Measurements from ENCODE around the gene MAN1C1. TPM values are rescaled to one million over a fixed set of nuclear protein-coding genes. Genes with fewer than 3 reads are reported as not detected.

Gene MAN1C1
- total RNA-seq, 2 donors from 2014 or later, result 2.2 to 4.3 TPM

DNA sequence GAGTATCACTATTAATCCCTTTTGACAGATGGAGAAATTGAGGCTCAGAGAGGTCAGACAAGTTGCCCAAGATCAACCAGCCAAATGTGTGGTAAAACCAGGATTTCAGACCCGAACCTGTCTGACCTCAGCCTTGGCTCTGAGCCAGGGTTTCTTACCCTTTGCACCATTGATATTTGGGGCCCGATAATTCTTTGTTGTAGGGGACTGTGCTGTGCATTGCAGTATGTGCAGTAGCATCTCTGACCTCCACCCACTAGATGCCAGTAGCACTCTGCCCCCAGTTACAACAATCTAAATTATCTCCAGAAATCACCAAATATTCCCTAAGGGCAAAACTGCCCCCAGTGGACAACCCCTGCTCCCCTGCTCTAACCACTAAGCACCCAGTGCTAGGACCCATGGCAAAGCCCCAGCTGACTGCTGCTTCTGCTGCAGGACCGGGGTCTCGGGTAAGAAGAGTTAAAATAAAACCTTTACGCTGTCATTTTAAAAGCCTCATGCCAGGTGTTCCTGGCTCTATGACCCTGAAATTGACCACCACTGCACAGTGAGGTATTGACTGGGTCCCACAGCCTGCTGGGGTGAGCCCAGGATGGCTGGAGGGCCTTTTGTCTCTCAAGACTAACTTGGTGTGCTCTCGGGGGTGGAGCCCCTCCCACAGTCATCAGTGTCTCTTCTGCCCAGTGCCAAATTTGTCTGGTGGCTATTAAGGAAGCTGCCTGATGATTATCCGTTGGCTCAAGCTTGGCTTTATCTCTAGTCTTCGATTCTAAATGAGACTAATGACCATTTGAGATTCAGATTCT is 5.6 kb upstream of the MAN1C1 start:
- H3K4me1 ChIP-seq (ENCODE audit: control insufficient read depth, insufficient read depth, low read length), result no peaks in the 10 kb centered on the region
- H3K4me3 Mint-ChIP-seq, result no peak overlapping the region
- H3K4me3 ChIP-seq (ENCODE audit: low read length), result no peak overlapping the region
- no peak overlapping the region for H3K9ac ChIP-seq (ENCODE audit: extremely low read depth, low read length, poor library complexity, severe bottlenecking)
- peaks cover 44% of the 10 kb centered on the region for H3K27me3 Mint-ChIP-seq (ENCODE audit: insufficient read depth)
- TF ChIP-seq, protein P1, sequence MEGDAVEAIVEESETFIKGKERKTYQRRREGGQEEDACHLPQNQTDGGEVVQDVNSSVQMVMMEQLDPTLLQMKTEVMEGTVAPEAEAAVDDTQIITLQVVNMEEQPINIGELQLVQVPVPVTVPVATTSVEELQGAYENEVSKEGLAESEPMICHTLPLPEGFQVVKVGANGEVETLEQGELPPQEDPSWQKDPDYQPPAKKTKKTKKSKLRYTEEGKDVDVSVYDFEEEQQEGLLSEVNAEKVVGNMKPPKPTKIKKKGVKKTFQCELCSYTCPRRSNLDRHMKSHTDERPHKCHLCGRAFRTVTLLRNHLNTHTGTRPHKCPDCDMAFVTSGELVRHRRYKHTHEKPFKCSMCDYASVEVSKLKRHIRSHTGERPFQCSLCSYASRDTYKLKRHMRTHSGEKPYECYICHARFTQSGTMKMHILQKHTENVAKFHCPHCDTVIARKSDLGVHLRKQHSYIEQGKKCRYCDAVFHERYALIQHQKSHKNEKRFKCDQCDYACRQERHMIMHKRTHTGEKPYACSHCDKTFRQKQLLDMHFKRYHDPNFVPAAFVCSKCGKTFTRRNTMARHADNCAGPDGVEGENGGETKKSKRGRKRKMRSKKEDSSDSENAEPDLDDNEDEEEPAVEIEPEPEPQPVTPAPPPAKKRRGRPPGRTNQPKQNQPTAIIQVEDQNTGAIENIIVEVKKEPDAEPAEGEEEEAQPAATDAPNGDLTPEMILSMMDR (conservative IDR thresholded peaks at IDR 0.05), result peak; percentile 22
- no peaks in the 10 kb centered on the region for H3K36me3 Mint-ChIP-seq (ENCODE audit: low read depth)
- H3K4me1 Mint-ChIP-seq, result peaks cover 4% of the 10 kb centered on the region
- H3K27ac Mint-ChIP-seq, result no peak overlapping the region
- H3K9me3 ChIP-seq (ENCODE audit: control insufficient read depth, low read length), result no peaks in the 10 kb centered on the region
- no peak overlapping the region for H3K27ac ChIP-seq (ENCODE audit: low read depth, low read length)
- DNase-seq, result no peak
- H3K36me3 ChIP-seq (ENCODE audit: control insufficient read depth, insufficient read depth, low read length), result no peaks in the 10 kb centered on the region
- peaks cover 66% of the 10 kb centered on the region for H3K27me3 ChIP-seq (ENCODE audit: control insufficient read depth, insufficient read depth, low read length, poor library complexity, severe bottlenecking)
- H3K9me3 Mint-ChIP-seq, result no peaks in the 10 kb centered on the region
- 88 to 89% methylated on average over 7 to 8 of the region's 8 CpGs for WGBS, 2 experiments (ENCODE audit: insufficient coverage in 1 of 2, insufficient read length in 1 of 2)

DNA sequence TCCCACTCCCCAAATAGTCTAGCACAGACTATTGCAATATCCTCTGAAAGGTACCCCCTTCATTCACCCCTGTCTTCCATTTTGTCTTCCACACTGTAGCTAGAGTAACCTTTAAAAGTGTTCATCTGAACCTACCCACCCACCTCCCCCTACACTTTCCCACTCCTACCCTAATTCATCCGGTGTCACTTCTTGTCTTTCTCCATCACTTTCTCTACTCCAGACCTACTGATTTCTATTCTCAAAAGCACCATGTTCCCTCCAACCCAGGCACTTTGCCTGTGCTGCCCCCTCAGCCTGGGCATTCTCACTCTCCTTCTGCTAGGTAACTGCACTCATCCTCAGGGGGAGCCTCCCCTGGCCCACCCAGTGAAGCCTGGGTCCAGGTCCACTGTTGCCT is 4.7 kb upstream of the MAN1C1 start:
- H3K36me3 Mint-ChIP-seq (ENCODE audit: low read depth), result no peaks in the 10 kb centered on the region
- WGBS, 2 experiments (ENCODE audit: insufficient coverage in 1 of 2, insufficient read length in 1 of 2), result 80 to 88% methylated on average over 1 of the region's 1 CpG
- Histone ChIP-seq H3K9ac (ENCODE audit: extremely low read depth, low read length, poor library complexity, severe bottlenecking) (no peak overlapping the region), H3K36me3 (ENCODE audit: control insufficient read depth, insufficient read depth, low read length) (no peaks in the 10 kb centered on the region), H3K27me3 (ENCODE audit: control insufficient read depth, insufficient read depth, low read length, poor library complexity, severe bottlenecking) (peaks cover 59% of the 10 kb centered on the region), H3K4me1 (ENCODE audit: control insufficient read depth, insufficient read depth, low read length) (no peaks in the 10 kb centered on the region), H3K9me3 (ENCODE audit: control insufficient read depth, low read length) (no peaks in the 10 kb centered on the region), H3K27ac (ENCODE audit: low read depth, low read length) (no peak overlapping the region), H3K4me3 (ENCODE audit: low read length) (no peak overlapping the region)
- no peak overlapping the region for H3K27ac Mint-ChIP-seq
- peaks cover 4% of the 10 kb centered on the region for H3K4me1 Mint-ChIP-seq
- peaks cover 41% of the 10 kb centered on the region for H3K27me3 Mint-ChIP-seq (ENCODE audit: insufficient read depth)
- H3K4me3 Mint-ChIP-seq, result no peak overlapping the region
- TF ChIP-seq, protein P1 (conservative IDR thresholded peaks at IDR 0.05), result no peak
- DNase-seq, result no peak
- no peaks in the 10 kb centered on the region for H3K9me3 Mint-ChIP-seq

DNA sequence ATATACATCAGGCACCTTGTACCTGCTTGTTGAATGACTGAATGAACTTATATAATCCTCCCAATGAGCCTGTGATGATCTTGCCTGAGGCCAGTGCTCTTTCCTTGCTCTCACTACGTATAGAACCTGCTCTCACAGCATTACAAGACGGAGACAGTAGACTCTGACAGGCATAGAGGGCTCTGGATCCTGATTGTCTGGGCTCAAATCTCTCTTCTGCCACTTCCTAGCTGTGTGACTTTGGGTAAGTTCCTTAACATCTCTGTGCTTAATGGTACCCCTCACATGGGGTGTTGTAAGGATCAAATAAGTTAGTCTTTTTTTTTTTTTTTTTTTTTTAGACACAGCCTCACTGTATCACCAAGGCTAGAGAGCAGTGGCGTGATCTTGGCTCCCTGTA is 4.2 kb upstream of the MAN1C1 start:
- H3K36me3 ChIP-seq (ENCODE audit: control insufficient read depth, insufficient read depth, low read length), result no peaks in the 10 kb centered on the region
- no peak overlapping the region for H3K9ac ChIP-seq (ENCODE audit: extremely low read depth, low read length, poor library complexity, severe bottlenecking)
- no peak overlapping the region for H3K4me3 ChIP-seq (ENCODE audit: low read length)
- no peaks in the 10 kb centered on the region for H3K4me1 ChIP-seq (ENCODE audit: control insufficient read depth, insufficient read depth, low read length)
- 82 to 92% methylated on average over 3 of the region's 3 CpGs for WGBS, 2 experiments (ENCODE audit: insufficient coverage in 1 of 2, insufficient read length in 1 of 2)
- TF ChIP-seq, protein P1 (conservative IDR thresholded peaks at IDR 0.05), result no peak
- Mint-ChIP-seq H3K36me3 (ENCODE audit: low read depth) (no peaks in the 10 kb centered on the region), H3K4me3 (no peak overlapping the region), H3K9me3 (no peaks in the 10 kb centered on the region), H3K27ac (no peak overlapping the region), H3K27me3 (ENCODE audit: insufficient read depth) (peaks cover 41% of the 10 kb centered on the region), H3K4me1 (peaks cover 4% of the 10 kb centered on the region)
- peaks cover 63% of the 10 kb centered on the region for H3K27me3 ChIP-seq (ENCODE audit: control insufficient read depth, insufficient read depth, low read length, poor library complexity, severe bottlenecking)
- H3K9me3 ChIP-seq (ENCODE audit: control insufficient read depth, low read length), result no peaks in the 10 kb centered on the region
- no peak overlapping the region for H3K27ac ChIP-seq (ENCODE audit: low read depth, low read length)
- DNase-seq, result no peak
